ENCODE results near the gene GRIK1. TPM values are rescaled to one million over a fixed set of nuclear protein-coding genes. Genes with fewer than 3 reads are reported as not detected.

The GRIK1 gene
- total RNA-seq, 1 experiment from 2014 or later: 0.09 TPM

GRCh38 chr21:29638761-29639327 is 301.0 kb downstream of the GRIK1 start (continued):
- no peak for TF ChIP-seq ATF1 (CRISPR knock-in tag; IDR thresholded peaks at IDR 0.05)

- Mint-ChIP-seq H3K4me3 (no peak overlapping the region), H3K9me3 (no peaks in the 10 kb centered on the region), H3K36me3 (no peaks in the 10 kb centered on the region), H3K27ac (no peak overlapping the region), H3K4me1 (no peaks in the 10 kb centered on the region), H3K27me3 (ENCODE audit: low read depth) (no peaks in the 10 kb centered on the region)
- TF ChIP-seq TCF7 (CRISPR knock-in tag; IDR thresholded peaks at IDR 0.05; ENCODE audit: low read depth) (no peak), MLX (CRISPR knock-in tag; IDR thresholded peaks at IDR 0.05) (no peak), SP1 (CRISPR knock-in tag; conservative IDR thresholded peaks at IDR 0.05) (no peak), JAZF1 (CRISPR knock-in tag; IDR thresholded peaks at IDR 0.05) (no peak), PREB (CRISPR knock-in tag; IDR thresholded peaks at IDR 0.05; ENCODE audit: borderline replicate concordance) (no peak), CREM (CRISPR knock-in tag; IDR thresholded peaks at IDR 0.05) (no peak), E2F5 (CRISPR knock-in tag; IDR thresholded peaks at IDR 0.05) (no peak), ZBTB43 (CRISPR knock-in tag; IDR thresholded peaks at IDR 0.05) (no peak), FOXK1 (CRISPR knock-in tag; IDR thresholded peaks at IDR 0.05) (no peak), TEAD1 (CRISPR knock-in tag; IDR thresholded peaks at IDR 0.05) (no peak), ZNF423 (CRISPR knock-in tag; IDR thresholded peaks at IDR 0.05) (no peak)
- DNase-seq (ENCODE audit: low spot score) (no peak), ATAC-seq (no peak)
- ChIA-PET CTCF (no interaction called here), POLR2A (no interaction called here)
Measured at GRCh38 chr21:29638138-29638537, 301.7 kb downstream of the GRIK1 start.

GRCh38 chr21:29637553-29637952 is 302.2 kb downstream of the GRIK1 start:
- H3K36me3 Mint-ChIP-seq: no peaks in the 10 kb centered on the region
- no peaks in the 10 kb centered on the region for H3K27me3 Mint-ChIP-seq (ENCODE audit: low read depth)
- ChIA-PET POLR2A (no interaction called here), CTCF (no interaction called here)
- H3K4me1 Mint-ChIP-seq: no peaks in the 10 kb centered on the region
- H3K4me3 Mint-ChIP-seq: no peak overlapping the region
- H3K9me3 Mint-ChIP-seq: no peaks in the 10 kb centered on the region
- H3K27ac Mint-ChIP-seq: no peak overlapping the region
- ATAC-seq (no peak), DNase-seq (ENCODE audit: low spot score) (no peak)
- TF ChIP-seq ESRRA (CRISPR knock-in tag; IDR thresholded peaks at IDR 0.05; ENCODE audit: borderline replicate concordance) (no peak), IRF2 (CRISPR knock-in tag; IDR thresholded peaks at IDR 0.05; ENCODE audit: borderline replicate concordance, low read depth) (no peak), ZNF532 (CRISPR knock-in tag; IDR thresholded peaks at IDR 0.05; ENCODE audit: borderline replicate concordance) (no peak), SMAD4 (CRISPR knock-in tag; IDR thresholded peaks at IDR 0.05) (no peak), GRHL2 (CRISPR knock-in tag; IDR thresholded peaks at IDR 0.05; ENCODE audit: insufficient replicate concordance, severe bottlenecking) (no peak)
